PFSK-1 (cell line): Measurements from ENCODE around the gene ZNF433.

Experiments
- FOXP2 ChIP-seq: optimal IDR thresholded peaks from 2 replicates; pipeline ENCODE3; 2011; ENCODE audit warnings: borderline replicate concordance, control low read depth, inconsistent platforms; ENCODE audit not compliant: insufficient read depth; ENCODE audit errors: extremely low read length, extremely low read depth
- POLR2AphosphoS5 ChIP-seq: IDR thresholded peaks from 2 replicates; pipeline ENCODE4 v1.6.1; 2012; ENCODE audit warnings: low read depth, mild to moderate bottlenecking, control low read depth, low read length, moderate library complexity
- REST ChIP-seq, 2 experiments: IDR thresholded peaks; 2 replicates each; pipeline versions ENCODE4 v1.6.1 to v1.8.0; 2011 to 2012; ENCODE audit warnings: low read depth in 2 of 2, low read length in 2 of 2, control low read depth in 1 of 2, inconsistent platforms in 1 of 2, mild to moderate bottlenecking in 1 of 2, moderate library complexity in 1 of 2; ENCODE audit not compliant: insufficient read depth in 1 of 2
- SIN3A ChIP-seq: IDR thresholded peaks from 2 replicates; pipeline ENCODE4 v1.6.1; 2012; ENCODE audit warnings: mild to moderate bottlenecking, low read length, moderate library complexity, borderline replicate concordance; ENCODE audit not compliant: insufficient read depth
- TAF1 ChIP-seq: IDR thresholded peaks from 2 replicates; pipeline ENCODE4 v1.6.1; 2012; ENCODE audit warnings: low read length, control low read depth, borderline replicate concordance; ENCODE audit not compliant: insufficient read depth

ZNF433 gene

GRCh38 chr19:12052497-12053169 lies 17.2 kb upstream of the ZNF433 start, which contains the start of gene ZNF878:
TSS of gene ZNF878 (minus strand) at chr19:12052961. CDS start at chr19:12052801, 160 bp downstream.
- TF ChIP-seq SIN3A (no peak), TAF1 (peak; percentile 98; the same call in 1 of the 2 replicates), REST (IDR thresholded peaks at IDR 0.05; ENCODE audit: insufficient read depth in 1 of 2, low read depth in 2 of 2, low read length in 2 of 2) (peak in 1 of 2 experiments; percentile 61; a peak in 2 of 4 replicates), FOXP2 (no peak), POLR2AphosphoS5 (peak; percentile 98)

- no peak for TF ChIP-seq SIN3A
- TF ChIP-seq REST (IDR thresholded peaks at IDR 0.05; ENCODE audit: insufficient read depth in 1 of 2, low read depth in 2 of 2, low read length in 2 of 2) = no peak
- TF ChIP-seq TAF1 = no peak
These were observed 16.6 kb upstream of the ZNF433 start for GRCh38 chr19:12052091-12052496.

GRCh38 chr19:12047868-12048267 lies 12.4 kb upstream of the ZNF433 start:
- TF ChIP-seq FOXP2 (no peak), POLR2AphosphoS5 (no peak), REST (IDR thresholded peaks at IDR 0.05; ENCODE audit: insufficient read depth in 1 of 2, low read depth in 2 of 2, low read length in 2 of 2) (no peak)

GRCh38 chr19:12043752-12044422 lies 8.4 kb upstream of the ZNF433 start:
- TF ChIP-seq REST (IDR thresholded peaks at IDR 0.05; ENCODE audit: insufficient read depth in 1 of 2, low read depth in 2 of 2, low read length in 2 of 2) = no peak
- TF ChIP-seq SIN3A = no peak
- TF ChIP-seq TAF1 = no peak
- TF ChIP-seq FOXP2 = no peak
- no peak for TF ChIP-seq POLR2AphosphoS5
